ENCODE measurements around the gene INAFM1. TPM values are rescaled to one million over a fixed set of nuclear protein-coding genes. Genes with fewer than 3 reads are reported as not detected.

Gene INAFM1
- total and polyA plus RNA-seq, 9 of the 15 experiments (the other 6 are each of a cell fraction or from before 2014, with no cell fraction given): 0.71 to 30.9 (median 3.1) TPM

GRCh38 chr19:47274071-47274890 is at the start of gene INAFM1 (continued):
- TF ChIP-seq, protein P1, sequence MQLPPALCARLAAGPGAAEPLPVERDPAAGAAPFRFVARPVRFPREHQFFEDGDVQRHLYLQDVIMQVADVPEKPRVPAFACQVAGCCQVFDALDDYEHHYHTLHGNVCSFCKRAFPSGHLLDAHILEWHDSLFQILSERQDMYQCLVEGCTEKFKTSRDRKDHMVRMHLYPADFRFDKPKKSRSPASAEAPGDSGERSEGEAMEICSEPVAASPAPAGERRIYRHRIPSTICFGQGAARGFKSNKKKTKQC (CRISPR knock-in tag; IDR thresholded peaks at IDR 0.05): no peak
- TF ChIP-seq TFAM (CRISPR knock-in tag; conservative IDR thresholded peaks at IDR 0.05): no peak
- TF ChIP-seq, protein P2, sequence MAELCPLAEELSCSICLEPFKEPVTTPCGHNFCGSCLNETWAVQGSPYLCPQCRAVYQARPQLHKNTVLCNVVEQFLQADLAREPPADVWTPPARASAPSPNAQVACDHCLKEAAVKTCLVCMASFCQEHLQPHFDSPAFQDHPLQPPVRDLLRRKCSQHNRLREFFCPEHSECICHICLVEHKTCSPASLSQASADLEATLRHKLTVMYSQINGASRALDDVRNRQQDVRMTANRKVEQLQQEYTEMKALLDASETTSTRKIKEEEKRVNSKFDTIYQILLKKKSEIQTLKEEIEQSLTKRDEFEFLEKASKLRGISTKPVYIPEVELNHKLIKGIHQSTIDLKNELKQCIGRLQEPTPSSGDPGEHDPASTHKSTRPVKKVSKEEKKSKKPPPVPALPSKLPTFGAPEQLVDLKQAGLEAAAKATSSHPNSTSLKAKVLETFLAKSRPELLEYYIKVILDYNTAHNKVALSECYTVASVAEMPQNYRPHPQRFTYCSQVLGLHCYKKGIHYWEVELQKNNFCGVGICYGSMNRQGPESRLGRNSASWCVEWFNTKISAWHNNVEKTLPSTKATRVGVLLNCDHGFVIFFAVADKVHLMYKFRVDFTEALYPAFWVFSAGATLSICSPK (IDR thresholded peaks at IDR 0.05; ENCODE audit: borderline replicate concordance): no peak
- TF ChIP-seq ZC3H8 (IDR thresholded peaks at IDR 0.05): no peak
- TF ChIP-seq TOE1 (IDR thresholded peaks at IDR 0.05; ENCODE audit: borderline replicate concordance): no peak
- no peak for TF ChIP-seq TOE1 (CRISPR knock-in tag; IDR thresholded peaks at IDR 0.05; ENCODE audit: borderline replicate concordance, low read depth)
- no peak for TF ChIP-seq ZBTB11 (CRISPR knock-in tag; IDR thresholded peaks at IDR 0.05)
- no peak for TF ChIP-seq ZNF785 (CRISPR knock-in tag; IDR thresholded peaks at IDR 0.05)
- no peak for TF ChIP-seq SMAD3 (CRISPR knock-in tag; conservative IDR thresholded peaks at IDR 0.05)
- TF ChIP-seq MITF (IDR thresholded peaks at IDR 0.05): no peak
- TF ChIP-seq ZNF695 (CRISPR knock-in tag; IDR thresholded peaks at IDR 0.05): no peak
- TF ChIP-seq MED1 (CRISPR knock-in tag; IDR thresholded peaks at IDR 0.05; ENCODE audit: borderline replicate concordance): no peak
- TF ChIP-seq SRF (CRISPR knock-in tag; IDR thresholded peaks at IDR 0.05): no peak
- TF ChIP-seq BCL6 (CRISPR knock-in tag; IDR thresholded peaks at IDR 0.05): no peak
- no peak for TF ChIP-seq PCBP1 (IDR thresholded peaks at IDR 0.05; ENCODE audit: low read depth, low read length, poor library complexity, severe bottlenecking)
- no peak for TF ChIP-seq ZNF444 (CRISPR knock-in tag; IDR thresholded peaks at IDR 0.05)
- no peak for TF ChIP-seq ZNF282 (CRISPR knock-in tag; IDR thresholded peaks at IDR 0.05)
- no peak for TF ChIP-seq CBX2 (IDR thresholded peaks at IDR 0.05; ENCODE audit: insufficient read depth, low read length, poor library complexity, severe bottlenecking)

Data from K562 (cell line).